Activated CD4-positive, CD25-positive, alpha-beta regulatory T cell (primary cell): ENCODE measurements around the gene TAB3.

ENCODE experiments used
- DNase-seq, 4 experiments: peaks; one replicate each; lab custom pipeline; 2025; lab: John Stamatoyannopoulos, UW

Gene TAB3

GRCh38 chrX:30887288-30887687 is 1.8 kb downstream of the TAB3 start:
- DNase-seq: no peak

GRCh38 chrX:30885136-30885535 is 3.9 kb downstream of the TAB3 start:
- DNase-seq: no peak

GRCh38 chrX:30883138-30883537 is 5.9 kb downstream of the TAB3 start:
- DNase-seq: no peak

GRCh38 chrX:30881797-30882196 is 7.3 kb downstream of the TAB3 start:
- no peak for DNase-seq

GRCh38 chrX:30881390-30881789 is 7.7 kb downstream of the TAB3 start:
- DNase-seq: no peak

- DNase-seq: no peak
These were observed 9.0 kb downstream of the TAB3 start for GRCh38 chrX:30880058-30880457.

- DNase-seq: no peak
These were observed 12.7 kb downstream of the TAB3 start for GRCh38 chrX:30876367-30876766.

GRCh38 chrX:30875957-30876356 is 13.1 kb downstream of the TAB3 start:
- no peak for DNase-seq

- no peak for DNase-seq
These were observed 14.2 kb downstream of the TAB3 start for GRCh38 chrX:30874851-30875250.

GRCh38 chrX:30870572-30870971 is 18.5 kb downstream of the TAB3 start:
- DNase-seq: no peak

- DNase-seq: no peak
These were observed 23.4 kb downstream of the TAB3 start for GRCh38 chrX:30865612-30866011.

- no peak for DNase-seq
These were observed 24.0 kb downstream of the TAB3 start for GRCh38 chrX:30865015-30865414.

GRCh38 chrX:30864383-30864785 is 24.7 kb downstream of the TAB3 start:
- no peak for DNase-seq

GRCh38 chrX:30863974-30864373 is 25.1 kb downstream of the TAB3 start:
- DNase-seq: no peak

- DNase-seq: no peak
These were observed 31.0 kb downstream of the TAB3 start for GRCh38 chrX:30858098-30858497.

- no peak for DNase-seq
These were observed 37.6 kb downstream of the TAB3 start for GRCh38 chrX:30851449-30851848.

- no peak for DNase-seq
These were observed 53.7 kb downstream of the TAB3 start for GRCh38 chrX:30835373-30835772.

- DNase-seq: no peak
These were observed 55.2 kb downstream of the TAB3 start for GRCh38 chrX:30833896-30834295.

- DNase-seq: no peak
These were observed 58.0 kb downstream of the TAB3 start for GRCh38 chrX:30831082-30831481.

- DNase-seq: no peak
These were observed 58.6 kb downstream of the TAB3 start for GRCh38 chrX:30830326-30830943.

GRCh38 chrX:30824275-30824674 is 64.8 kb downstream of the TAB3 start:
- DNase-seq: no peak

- DNase-seq: no peak
These were observed 66.3 kb downstream of the TAB3 start for GRCh38 chrX:30822764-30823163.

GRCh38 chrX:30822068-30822681 is 66.9 kb downstream of the TAB3 start:
- no peak for DNase-seq

GRCh38 chrX:30821116-30821515 is 67.9 kb downstream of the TAB3 start:
- DNase-seq: no peak
